ENCODE measurements around the gene PTGIS.

GRCh38 chr20:49582413-49583334, 14.7 kb upstream of the PTGIS start:
- TF ChIP-seq CTCF (IDR thresholded peaks at IDR 0.05), result no peak
- TF ChIP-seq POLR2A (IDR thresholded peaks at IDR 0.05), result no peak
- no peak for TF ChIP-seq EP300 (IDR thresholded peaks at IDR 0.05)
- no peak for TF ChIP-seq POLR2AphosphoS5 (IDR thresholded peaks at IDR 0.05)
